Thyroid gland (tissue), 4 donors: Measurements from ENCODE around the gene ARPC2.

Experiments
- POLR2A ChIP-seq, 2 donors: fragments of 450-650 bp; IDR thresholded peaks; one replicate each; pipeline ENCODE4 v1.6.1; 2017; ENCODE audit warnings: antibody characterized with exemption in 2 of 2, mild to moderate bottlenecking in 2 of 2, moderate library complexity in 1 of 2
- TF ChIP-seq, protein P1 (sequence below), 6 experiments: fragments of 200-600 bp in 3 of 6; fragments of 450-650 bp in 3 of 6; sonication (generic) in 3 of 6; IDR thresholded peaks; one replicate each; pipeline ENCODE4 v1.5.1; 2016 to 2019; ENCODE audit warnings: antibody characterized with exemption in 6 of 6, mild to moderate bottlenecking in 2 of 6, inconsistent platforms in 1 of 6, moderate library complexity in 1 of 6

DNA sequence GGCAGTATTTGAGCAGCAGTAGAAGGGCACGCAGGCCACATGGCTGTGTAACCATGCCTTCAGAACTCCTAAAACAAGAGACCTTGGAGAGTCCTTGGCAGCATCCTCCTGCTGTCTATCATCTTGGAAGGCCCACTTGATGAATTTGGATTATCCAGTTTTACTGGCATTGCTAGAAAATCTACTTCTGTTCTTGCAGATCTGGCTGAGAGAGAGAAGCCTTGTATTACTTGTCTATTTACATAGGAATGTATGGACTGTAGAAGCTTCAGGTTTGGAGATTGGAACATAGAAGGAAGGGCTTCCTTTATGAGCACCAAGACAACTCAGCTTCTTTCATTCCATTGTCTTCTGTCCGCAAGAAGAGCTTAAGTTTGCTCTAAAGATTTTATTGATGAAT, 27.7 kb downstream of the ARPC2 start:
- TF ChIP-seq, protein P1, sequence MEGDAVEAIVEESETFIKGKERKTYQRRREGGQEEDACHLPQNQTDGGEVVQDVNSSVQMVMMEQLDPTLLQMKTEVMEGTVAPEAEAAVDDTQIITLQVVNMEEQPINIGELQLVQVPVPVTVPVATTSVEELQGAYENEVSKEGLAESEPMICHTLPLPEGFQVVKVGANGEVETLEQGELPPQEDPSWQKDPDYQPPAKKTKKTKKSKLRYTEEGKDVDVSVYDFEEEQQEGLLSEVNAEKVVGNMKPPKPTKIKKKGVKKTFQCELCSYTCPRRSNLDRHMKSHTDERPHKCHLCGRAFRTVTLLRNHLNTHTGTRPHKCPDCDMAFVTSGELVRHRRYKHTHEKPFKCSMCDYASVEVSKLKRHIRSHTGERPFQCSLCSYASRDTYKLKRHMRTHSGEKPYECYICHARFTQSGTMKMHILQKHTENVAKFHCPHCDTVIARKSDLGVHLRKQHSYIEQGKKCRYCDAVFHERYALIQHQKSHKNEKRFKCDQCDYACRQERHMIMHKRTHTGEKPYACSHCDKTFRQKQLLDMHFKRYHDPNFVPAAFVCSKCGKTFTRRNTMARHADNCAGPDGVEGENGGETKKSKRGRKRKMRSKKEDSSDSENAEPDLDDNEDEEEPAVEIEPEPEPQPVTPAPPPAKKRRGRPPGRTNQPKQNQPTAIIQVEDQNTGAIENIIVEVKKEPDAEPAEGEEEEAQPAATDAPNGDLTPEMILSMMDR (IDR thresholded peaks at IDR 0.05): no peak
- no peak for TF ChIP-seq POLR2A (IDR thresholded peaks at IDR 0.05)
